T47D (cell line): ENCODE results near the gene CDPF1.
A peak's percentile ranks its signal among the peaks of the same experiment; 100 is the strongest.
"Not testable (repeated sequence)": the region's sequence is repeated elsewhere in the genome, so short reads cannot be mapped to it uniquely, and the experiment has no call there.

Source experiments
- DNase-seq, 2 experiments: peaks; one replicate each; pipeline versions ENCODE4 v3.0.0 to v3.0.0-alpha.2; 2011 to 2012; ENCODE audit warnings: low read depth in 1 of 2, low spot score in 1 of 2
- JUND ChIP-seq: IDR thresholded peaks from 2 replicates; pipeline ENCODE4 v1.6.1; 2012; ENCODE audit warnings: low read depth
- in situ Hi-C: cut with HindIII; loops from 2 replicates; pipeline ENCODE4 v1.10.0; 2016; ENCODE audit warnings: low sequenced_read_pairs, low pct_unique_long_range_greater_than_20kb

Gene CDPF1

DNA sequence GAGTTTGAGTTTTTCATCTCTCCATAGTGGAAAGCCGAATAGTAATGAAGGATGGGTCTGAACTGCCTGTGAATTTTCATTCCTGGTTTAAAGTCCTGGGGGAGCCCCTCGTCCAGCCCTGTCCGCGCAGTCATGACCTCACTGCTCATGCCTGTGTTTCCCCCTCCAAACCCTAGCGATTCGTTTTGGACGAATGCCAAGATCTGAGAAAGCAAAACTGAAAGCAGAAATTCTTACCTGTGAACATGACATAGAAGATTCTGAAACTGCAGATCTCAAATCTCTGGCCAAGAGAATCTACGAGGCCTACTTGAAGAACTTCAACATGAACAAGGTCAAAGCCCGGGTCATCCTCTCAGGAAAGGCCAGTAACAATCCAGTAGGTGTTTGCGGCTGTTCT is 30.5 kb downstream of the CDPF1 start:
- in situ Hi-C loops, result no loop called here
- no peak for DNase-seq
- no peak for TF ChIP-seq JUND

DNA sequence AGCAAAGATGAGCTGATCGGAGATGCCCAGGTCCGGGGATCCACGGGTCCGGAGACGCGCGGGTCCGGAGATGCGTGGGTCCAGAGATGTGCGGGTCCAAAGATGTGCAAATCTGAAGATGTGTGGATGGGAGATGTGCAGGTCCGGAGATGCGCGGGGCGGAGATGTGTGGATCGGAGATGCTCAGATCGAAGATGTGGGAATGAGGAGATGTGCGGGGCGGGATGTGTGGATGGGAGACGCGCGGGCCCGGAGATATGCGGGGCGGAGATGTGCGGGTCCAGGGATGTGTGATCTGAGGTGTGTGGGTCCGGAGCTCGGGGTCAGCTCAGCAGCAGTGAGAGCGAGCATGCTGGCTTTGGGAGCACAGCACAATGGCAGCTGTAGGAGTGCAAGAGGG is 35.5 kb downstream of the CDPF1 start:
- in situ Hi-C loops, result no loop called here
- TF ChIP-seq JUND, result no peak
- DNase-seq, result no peak

DNA sequence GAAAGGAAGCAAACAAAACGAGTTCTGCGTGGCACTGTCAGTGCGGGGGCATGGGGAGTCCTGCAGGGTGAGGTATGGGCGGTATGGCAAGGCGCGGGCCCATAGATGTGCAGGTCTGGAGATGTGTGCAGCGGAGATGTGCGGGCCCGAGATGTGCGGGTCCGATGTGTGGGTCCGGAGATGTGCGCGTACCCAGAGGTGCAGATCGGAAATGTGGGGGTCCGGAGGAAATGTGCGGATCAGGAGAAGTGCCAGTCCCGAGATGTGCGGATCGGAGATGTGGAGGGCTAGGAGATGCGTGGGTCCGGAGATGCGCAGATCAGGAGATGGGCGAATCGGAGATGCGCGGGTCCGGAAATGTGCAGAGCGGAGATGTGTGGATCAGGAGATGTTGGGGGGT is 35.9 kb downstream of the CDPF1 start:
- TF ChIP-seq JUND, result no peak
- in situ Hi-C loops, result no loop called here
- DNase-seq, result no peak

DNA sequence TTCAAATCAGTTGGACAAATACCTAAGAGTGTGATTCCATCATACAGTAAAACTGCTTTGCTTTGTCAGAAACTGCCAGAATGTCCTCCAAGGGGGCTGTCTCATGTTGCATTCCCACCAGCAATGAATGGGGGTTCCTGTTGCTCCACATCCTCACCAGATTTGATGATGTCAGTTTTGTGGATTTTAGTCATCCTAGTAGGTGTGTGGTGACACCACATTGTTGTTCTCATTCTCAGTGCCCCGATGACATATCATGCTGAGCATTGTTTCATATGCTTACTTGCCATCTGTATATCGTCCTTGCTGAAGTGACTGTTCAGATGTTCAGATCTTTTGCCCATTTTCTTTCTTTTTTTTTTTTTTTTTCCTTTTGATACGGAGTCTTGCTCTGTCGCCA is 37.0 kb downstream of the CDPF1 start:
- no peak for DNase-seq
- in situ Hi-C loops, result no loop called here
- no peak for TF ChIP-seq JUND

DNA sequence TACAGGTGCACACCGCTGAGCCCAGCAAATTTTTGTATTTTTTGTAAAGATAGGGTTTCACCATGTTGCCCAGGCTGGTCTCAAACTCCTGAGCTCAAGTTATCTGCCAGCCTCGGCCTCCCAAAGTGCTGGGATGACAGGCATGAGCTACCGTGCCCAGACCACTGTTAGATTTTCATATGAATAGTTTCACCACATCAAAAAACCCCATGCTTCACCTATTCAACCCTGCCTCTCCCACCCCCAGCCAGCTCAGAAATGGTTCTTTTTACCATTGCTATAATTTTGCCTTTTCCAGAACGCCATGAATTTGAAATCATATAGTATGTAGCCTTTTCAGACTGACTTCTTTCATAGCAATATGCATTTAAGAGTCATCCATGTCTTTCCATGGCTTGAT is 37.9 kb downstream of the CDPF1 start:
- DNase-seq, result no peak
- TF ChIP-seq JUND, result no peak
- in situ Hi-C loops, result no loop called here

DNA sequence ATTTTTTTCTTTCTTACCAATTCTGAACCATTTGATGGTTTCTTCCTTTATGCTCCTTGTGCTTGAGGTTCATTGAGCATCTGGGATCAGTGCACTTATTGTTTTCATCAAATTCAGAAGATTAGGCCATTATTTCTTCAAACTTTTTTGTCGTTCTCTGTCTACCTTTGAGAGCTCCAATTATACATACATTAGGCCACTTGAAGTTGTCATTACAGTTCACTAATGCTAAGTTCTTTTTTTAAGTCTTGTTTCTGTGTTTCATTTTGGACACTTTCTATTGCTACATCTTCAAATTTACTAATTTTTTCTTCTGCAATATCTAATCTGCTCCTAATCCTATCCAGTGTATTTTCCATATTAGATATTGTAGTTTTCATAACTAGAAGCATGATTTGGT is 40.8 kb downstream of the CDPF1 start:
- TF ChIP-seq JUND, result no peak
- DNase-seq, result no peak
- in situ Hi-C loops, result no loop called here

DNA sequence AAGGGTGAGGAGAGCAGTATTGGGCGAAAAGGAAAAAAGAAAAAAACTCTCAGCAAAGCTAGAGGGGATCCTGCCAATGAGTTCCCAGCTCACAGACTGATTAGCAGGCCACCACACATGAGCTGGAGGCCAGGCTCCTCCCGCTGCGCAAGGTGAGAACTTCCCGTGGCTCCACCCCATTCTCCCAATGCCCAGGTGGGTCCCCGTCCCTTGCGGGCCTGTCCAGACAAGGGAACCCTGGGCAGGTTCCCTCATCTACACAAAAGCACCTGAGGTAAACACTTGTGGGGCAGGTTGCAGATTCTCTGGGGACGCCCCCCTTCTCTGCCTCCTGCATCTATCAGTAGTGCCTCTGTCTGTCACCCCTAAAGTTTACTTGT is 46.5 kb downstream of the CDPF1 start:
- no peak for TF ChIP-seq JUND
- DNase-seq, result no peak
- in situ Hi-C loops, result no loop called here

DNA sequence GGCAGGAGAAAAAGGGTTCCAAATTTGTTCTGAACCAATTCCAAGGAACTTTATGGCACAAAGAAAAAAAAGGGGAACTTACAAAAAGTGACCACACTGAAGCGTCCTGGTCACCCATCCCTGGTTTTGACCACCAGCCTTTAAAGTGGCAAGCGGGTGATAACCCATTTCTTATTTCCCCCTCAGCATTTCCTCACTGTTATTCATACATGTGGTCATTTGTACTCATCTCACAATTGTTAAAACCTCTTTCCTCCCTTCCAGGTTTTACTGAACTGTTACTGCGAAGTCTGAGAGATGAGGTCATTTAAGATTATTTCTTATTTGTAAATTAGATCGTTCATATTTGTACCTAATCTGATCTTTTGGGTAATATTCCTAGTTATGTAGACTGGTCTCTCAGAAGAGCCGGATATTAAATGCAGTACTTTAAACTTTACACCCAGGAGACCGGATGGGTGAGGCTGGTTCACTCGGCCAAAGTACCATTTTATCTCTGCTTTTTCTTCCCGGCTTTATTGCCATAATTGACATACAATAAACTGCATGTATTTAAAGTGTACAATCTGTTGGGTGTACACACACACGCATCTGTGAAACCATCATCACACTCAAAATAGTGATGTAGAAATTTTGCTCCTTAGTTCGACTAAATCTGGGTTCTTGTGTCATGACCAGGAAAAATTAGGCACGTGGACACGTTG is 47.0 kb downstream of the CDPF1 start:
- no peak for TF ChIP-seq JUND
- in situ Hi-C loops, result no loop called here
- no peak for DNase-seq

DNA sequence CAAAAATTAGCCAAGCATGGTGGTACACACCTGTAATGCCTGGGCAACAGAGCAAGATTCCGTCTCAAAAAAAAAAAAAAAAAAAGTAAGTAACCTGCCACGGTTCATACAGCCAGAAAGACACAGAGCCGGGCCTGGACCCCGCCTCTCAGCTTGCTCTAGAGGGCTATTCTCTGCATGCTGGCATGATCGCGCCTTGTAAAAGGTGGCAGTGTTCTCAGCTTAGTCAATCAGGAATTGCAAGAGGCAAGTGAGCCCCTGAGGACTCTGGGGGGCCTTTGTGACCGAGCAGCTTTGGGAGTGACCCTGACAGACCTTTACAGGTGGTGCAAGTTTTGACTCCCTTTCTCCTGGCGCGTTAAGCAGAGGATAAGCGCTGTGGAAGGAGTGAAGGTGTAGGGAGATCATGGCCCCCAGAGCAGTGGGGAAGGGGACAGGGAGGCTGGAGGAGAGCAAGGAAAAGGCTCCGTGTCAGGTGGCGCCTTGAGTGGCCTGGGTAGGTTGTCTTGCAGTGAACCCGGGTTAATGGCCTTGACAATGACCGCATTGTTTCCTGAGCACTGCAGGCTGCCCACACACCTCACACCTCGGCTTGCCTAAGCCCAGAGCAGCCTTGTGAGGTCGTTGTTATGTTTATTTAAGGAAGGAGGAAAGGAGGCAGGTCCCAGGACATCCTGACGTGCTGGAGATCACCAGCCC is 48.9 kb downstream of the CDPF1 start:
- peak in 1 of 2 experiments; percentile 14 for DNase-seq
- TF ChIP-seq JUND, result no peak
- in situ Hi-C loops, result no loop called here

DNA sequence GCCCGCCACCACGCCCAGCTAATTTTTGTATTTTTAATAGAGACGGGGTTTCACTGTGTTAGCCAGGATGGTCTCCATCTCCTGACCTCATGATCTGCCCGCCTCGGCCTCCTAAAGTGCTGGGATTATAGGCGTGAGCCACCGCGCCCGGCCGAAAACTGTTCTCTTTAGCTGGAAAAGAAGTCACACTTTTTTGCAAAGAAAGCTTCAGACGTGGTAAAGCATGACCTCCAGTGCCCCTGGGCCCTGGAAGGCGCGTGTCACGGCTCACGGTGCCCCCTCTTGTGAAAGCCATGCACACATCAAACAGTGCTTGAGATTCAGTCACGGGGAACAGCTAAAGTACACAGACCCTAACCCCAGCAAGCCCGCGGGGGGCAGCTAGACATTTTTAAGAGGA is 51.3 kb downstream of the CDPF1 start:
- in situ Hi-C loops, DNase-seq: not testable (repeated sequence)

DNA sequence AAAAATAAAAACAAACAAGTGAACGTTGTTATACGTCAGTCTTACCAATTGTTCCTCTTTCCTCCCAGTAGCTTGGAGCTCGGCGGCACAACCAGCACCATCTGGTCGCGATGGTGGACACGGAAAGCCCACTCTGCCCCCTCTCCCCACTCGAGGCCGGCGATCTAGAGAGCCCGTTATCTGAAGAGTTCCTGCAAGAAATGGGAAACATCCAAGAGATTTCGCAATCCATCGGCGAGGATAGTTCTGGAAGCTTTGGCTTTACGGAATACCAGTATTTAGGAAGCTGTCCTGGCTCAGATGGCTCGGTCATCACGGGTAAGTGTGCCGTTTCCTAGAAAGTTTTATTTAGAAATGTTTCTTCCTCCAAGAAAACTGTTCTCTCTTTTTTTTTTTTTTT is 51.8 kb downstream of the CDPF1 start:
- in situ Hi-C loops, result no loop called here
- no peak for TF ChIP-seq JUND
- no peak for DNase-seq

DNA sequence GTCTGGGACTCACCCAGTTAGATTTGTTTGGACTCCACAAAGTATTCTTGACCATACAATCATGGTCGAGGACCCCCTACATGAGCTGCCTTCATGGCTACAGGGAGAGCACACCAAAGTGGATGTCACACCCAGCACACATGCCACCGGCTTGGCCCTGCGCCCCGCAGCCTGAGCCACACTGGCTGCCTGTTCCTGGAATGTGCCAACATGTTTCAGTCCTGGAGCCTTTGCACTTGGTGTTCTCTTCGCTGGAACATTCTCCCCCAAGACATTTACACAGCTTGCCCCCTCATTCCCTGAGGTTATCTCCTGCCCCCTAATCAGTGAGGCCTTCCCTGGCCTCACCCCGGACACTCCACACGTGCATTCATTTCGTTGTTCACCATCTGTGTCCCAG is 53.8 kb downstream of the CDPF1 start:
- in situ Hi-C loops, result no loop called here
- no peak for DNase-seq
- no peak for TF ChIP-seq JUND

DNA sequence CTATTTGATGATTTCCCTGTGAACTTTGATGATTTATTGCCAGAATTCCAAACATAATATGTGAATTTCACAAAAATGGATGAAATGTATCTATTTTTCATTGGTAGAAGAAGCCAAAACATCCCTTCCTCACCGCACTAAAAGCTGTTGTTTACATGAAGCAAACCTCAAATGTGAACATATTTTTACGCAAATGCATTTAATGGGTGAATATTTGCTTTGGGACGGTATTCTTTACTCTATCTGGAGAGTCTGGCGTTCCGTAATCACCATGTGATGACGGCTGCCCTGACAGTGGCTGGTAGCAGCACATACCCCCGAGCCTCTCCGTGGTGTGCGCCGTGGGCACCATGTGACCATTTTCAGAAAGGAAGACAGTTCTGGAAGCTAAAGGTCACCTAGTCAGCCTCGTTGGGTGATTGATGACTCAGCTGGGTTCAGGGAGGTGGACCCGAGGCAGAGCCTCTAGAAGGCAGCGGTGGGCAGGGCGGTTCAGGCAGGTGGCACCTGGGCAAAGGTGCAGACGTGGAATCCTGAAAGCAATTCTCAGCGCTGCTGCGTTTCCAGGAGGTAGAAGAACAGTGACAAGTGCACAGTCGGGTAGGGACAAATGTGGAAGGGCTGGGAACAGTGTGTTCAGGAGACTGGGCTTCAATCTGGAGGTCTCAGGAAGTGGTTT is 54.5 kb downstream of the CDPF1 start:
- in situ Hi-C loops, result no loop called here
- no peak for TF ChIP-seq JUND
- DNase-seq, result no peak
